ENCODE data around the gene CCDC174. TPM values are rescaled to one million over a fixed set of nuclear protein-coding genes. Genes with fewer than 3 reads are reported as not detected.
"Not testable (repeated sequence)": the region's sequence is repeated elsewhere in the genome, so short reads cannot be mapped to it uniquely, and the experiment has no call there.

Gene CCDC174
- total and polyA plus RNA-seq, 3 donors from 2014 or later: 19.1 to 38.0 (median 25.3) TPM

DNA sequence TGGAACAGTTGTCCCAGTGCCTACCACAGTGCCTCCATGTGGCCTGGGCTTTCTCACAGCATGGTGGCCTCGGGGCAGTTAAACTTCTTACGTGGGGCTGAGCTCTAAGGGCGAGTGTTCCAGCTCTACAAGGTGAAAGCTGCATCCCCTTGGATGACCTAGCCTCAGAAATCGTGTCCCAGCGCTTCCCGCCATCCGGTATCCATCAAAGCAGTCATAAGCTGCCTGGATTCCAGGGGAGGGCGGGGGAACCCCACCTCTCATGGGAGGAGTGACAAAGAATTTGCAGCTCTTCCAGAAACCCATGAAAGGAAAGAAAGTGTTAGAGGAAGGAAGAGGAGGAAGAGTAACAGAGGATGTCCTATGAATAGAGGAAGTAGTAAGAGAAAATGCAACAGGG is 45.8 kb upstream of the CCDC174 start:
- Histone ChIP-seq H3K36me3 (ENCODE audit: low read depth, missing control alignments) (no peaks in the 10 kb centered on the region), H3K27ac (no peak overlapping the region), H3K27me3 (no peaks in the 10 kb centered on the region), H3K9me3 (no peaks in the 10 kb centered on the region), H3K4me3 (no peak overlapping the region), H3K4me1 (no peaks in the 10 kb centered on the region)
- intact Hi-C loops (cut with DNase I; ENCODE audit: low total_unique reads): no loop called here
- DNase-seq: no peak
- no peak for TF ChIP-seq POLR2A (IDR thresholded peaks at IDR 0.05)
- TF ChIP-seq, protein P1, sequence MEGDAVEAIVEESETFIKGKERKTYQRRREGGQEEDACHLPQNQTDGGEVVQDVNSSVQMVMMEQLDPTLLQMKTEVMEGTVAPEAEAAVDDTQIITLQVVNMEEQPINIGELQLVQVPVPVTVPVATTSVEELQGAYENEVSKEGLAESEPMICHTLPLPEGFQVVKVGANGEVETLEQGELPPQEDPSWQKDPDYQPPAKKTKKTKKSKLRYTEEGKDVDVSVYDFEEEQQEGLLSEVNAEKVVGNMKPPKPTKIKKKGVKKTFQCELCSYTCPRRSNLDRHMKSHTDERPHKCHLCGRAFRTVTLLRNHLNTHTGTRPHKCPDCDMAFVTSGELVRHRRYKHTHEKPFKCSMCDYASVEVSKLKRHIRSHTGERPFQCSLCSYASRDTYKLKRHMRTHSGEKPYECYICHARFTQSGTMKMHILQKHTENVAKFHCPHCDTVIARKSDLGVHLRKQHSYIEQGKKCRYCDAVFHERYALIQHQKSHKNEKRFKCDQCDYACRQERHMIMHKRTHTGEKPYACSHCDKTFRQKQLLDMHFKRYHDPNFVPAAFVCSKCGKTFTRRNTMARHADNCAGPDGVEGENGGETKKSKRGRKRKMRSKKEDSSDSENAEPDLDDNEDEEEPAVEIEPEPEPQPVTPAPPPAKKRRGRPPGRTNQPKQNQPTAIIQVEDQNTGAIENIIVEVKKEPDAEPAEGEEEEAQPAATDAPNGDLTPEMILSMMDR (IDR thresholded peaks at IDR 0.05): no peak
- WGBS, 2 donors: 77 to 78% methylated on average over 8 of the region's 8 CpGs

DNA sequence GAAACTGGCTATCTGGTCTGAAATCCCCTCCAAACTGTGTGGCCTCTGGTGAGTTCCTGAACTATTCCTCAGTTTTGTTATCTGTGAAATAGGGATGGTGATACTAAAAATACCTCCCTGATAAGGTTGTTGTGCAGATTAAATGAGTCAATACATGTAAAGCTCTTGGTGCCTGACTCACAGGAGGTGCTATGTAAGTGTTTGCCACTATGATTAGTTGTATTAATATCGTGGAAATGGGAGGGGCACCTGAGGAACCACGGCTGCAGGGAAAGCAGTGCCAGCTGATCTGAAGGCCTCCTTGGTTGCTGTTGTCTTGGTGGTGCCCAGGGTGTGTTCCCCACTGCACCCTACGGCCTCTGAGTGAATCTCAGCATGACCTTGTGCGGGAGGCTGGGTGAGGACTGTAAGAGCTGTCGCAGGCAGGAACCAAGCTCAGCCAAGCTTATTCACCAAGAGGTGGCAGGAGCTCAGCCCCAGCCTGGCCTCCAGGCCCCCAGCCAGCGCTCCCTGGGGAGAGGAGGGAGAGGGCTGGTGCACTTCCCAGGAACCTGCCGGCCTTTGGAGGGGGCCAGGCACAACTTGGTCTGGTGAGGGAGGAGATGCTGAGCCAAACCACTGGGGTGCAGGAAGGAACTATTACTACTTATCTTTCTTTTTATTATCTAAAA is 44.8 kb upstream of the CCDC174 start:
- no peak for DNase-seq
- TF ChIP-seq, protein P1 (IDR thresholded peaks at IDR 0.05): no peak
- no peak for TF ChIP-seq POLR2A (IDR thresholded peaks at IDR 0.05)
- no peaks in the 10 kb centered on the region for H3K9me3 ChIP-seq
- intact Hi-C loops (cut with DNase I; ENCODE audit: low total_unique reads): no loop called here
- H3K4me3 ChIP-seq: no peak overlapping the region
- H3K4me1 ChIP-seq: no peaks in the 10 kb centered on the region
- 65% methylated on average over 6 to 7 of the region's 7 CpGs for WGBS, 2 donors
- no peaks in the 10 kb centered on the region for H3K27me3 ChIP-seq
- no peaks in the 10 kb centered on the region for H3K36me3 ChIP-seq (ENCODE audit: low read depth, missing control alignments)
- H3K27ac ChIP-seq: no peak overlapping the region

DNA sequence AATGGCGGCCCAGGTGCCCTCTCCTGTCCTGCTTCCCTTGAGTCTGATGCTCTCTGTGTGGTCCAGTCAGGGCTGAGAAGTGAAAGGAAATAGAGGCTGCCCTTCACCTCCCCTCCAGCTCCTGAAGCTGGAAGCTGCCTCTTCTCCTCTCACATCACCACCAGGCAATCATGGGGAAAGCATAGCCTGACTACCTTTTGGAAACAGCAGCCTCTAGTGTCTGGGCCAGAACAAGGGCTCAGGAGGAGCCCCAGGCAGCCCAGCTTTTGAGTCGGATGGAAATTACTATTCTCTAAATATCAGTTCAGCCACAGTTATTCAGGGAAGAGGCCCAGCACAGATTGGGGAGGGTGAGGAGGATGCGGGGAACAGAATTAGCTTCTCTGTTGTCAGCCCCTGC is 43.3 kb upstream of the CCDC174 start:
- Histone ChIP-seq H3K36me3 (ENCODE audit: low read depth, missing control alignments) (no peaks in the 10 kb centered on the region), H3K27ac (no peak overlapping the region), H3K4me1 (no peaks in the 10 kb centered on the region), H3K4me3 (no peak overlapping the region), H3K27me3 (no peaks in the 10 kb centered on the region), H3K9me3 (no peaks in the 10 kb centered on the region)
- DNase-seq: no peak
- TF ChIP-seq, protein P1 (IDR thresholded peaks at IDR 0.05): no peak
- no peak for TF ChIP-seq POLR2A (IDR thresholded peaks at IDR 0.05)
- intact Hi-C loops (cut with DNase I; ENCODE audit: low total_unique reads): no loop called here
- 68 to 86% methylated on average over 3 of the region's 3 CpGs for WGBS, 2 donors

DNA sequence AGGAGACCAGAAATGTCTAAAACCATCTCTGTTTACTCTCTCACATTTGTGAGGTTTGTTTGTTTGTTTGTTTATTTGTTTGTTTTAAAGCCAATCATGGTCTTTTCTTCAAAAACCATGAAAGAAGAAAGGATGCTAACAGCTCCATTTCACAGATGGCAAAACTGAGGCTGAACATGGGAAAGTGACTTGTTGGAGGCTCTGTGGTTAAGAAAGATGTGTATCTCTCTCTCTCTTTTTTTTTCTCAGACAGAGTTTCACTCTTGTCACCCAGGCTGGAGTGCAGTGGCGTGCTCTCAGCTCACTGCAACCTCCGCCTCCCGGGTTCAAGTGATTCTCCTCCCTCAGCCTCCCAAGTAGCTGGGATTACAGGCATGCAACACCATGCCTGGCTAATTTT is 42.5 kb upstream of the CCDC174 start:
- WGBS, 2 donors: 88 to 93% methylated on average over 3 of the region's 3 CpGs
- H3K27ac ChIP-seq; H3K4me3 ChIP-seq; intact Hi-C loops (cut with DNase I; ENCODE audit: low total_unique reads); H3K36me3 ChIP-seq (ENCODE audit: low read depth, missing control alignments); H3K27me3 ChIP-seq; DNase-seq; H3K4me1 ChIP-seq; H3K9me3 ChIP-seq: not testable (repeated sequence)

DNA sequence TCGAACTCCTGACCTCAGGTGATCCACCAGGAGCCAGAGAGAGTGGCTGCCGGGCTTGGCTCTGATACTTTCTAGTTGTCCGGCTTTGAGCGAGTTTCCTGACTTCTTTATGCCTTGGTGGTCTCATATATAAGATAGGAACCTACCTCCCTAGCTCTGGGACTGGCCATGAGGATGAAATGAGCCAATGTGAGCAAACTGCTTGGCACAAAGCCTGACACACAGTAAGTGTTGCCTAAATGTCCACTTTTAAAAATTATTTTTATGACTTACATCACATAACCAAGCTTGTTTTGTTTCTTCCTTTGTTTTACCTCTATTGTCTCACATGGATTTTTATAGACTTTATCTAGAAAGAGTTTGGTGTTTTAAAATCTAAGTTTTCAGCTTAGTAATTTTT is 42.1 kb upstream of the CCDC174 start:
- DNase-seq: no peak
- Histone ChIP-seq H3K27ac (no peak overlapping the region), H3K4me1 (no peaks in the 10 kb centered on the region), H3K27me3 (no peaks in the 10 kb centered on the region), H3K36me3 (ENCODE audit: low read depth, missing control alignments) (no peaks in the 10 kb centered on the region), H3K4me3 (no peak overlapping the region), H3K9me3 (no peaks in the 10 kb centered on the region)
- intact Hi-C loops (cut with DNase I; ENCODE audit: low total_unique reads): no loop called here
- 84 to 88% methylated on average over 4 of the region's 4 CpGs for WGBS, 2 donors
- no peak for TF ChIP-seq POLR2A (IDR thresholded peaks at IDR 0.05)
- TF ChIP-seq, protein P1 (IDR thresholded peaks at IDR 0.05): no peak

All from testis (tissue), 3 donors.